ENCODE measurements around the gene HNMT.
"Not testable (repeated sequence)": the region's sequence is repeated elsewhere in the genome, so short reads cannot be mapped to it uniquely, and the experiment has no call there.

HNMT gene

DNA sequence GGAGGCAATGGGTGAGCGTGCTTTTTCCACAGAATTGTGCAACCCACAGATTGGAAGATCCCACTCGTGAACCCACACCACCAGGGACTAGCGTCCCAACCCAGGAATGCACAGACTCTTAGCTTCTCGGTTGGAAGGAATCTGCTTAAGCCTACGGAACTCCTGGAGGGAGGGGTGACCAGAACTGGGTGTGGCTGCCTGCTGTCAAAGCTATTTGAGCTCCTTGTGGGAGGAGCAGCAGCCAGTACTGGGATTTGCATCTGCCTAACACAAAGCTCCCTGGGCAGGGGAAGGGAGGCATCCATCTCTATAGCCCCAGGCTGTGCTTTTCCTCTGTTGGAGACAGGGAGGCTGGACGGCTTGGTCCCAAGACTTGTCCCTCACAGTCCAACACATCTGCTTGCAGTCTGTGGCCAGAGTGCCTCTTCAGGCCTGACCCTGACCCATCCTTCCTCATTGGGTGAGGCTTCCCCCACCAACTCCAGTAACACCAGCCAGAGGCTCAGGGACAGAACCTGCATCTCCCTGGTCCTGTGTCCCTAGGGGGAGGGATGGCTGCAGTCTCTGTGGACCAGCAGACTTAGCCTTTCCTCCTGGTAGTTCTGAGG is 27.9 kb downstream of the HNMT start:
- no peak overlapping the region for H3K4me3 ChIP-seq (ENCODE audit: low read depth, low read length)
- TF ChIP-seq CTCF (IDR thresholded peaks at IDR 0.05; ENCODE audit: low read depth, low read length, missing control alignments), result no peak
- in situ Hi-C loops (cut with HindIII; ENCODE audit: low sequenced_read_pairs), result no loop called here
- DNase-seq (ENCODE audit: low read depth), result no peak

GRCh38 chr2:137993715-137994476 is 29.6 kb downstream of the HNMT start:
- DNase-seq (ENCODE audit: low read depth); in situ Hi-C loops (cut with HindIII; ENCODE audit: low sequenced_read_pairs); H3K4me3 ChIP-seq (ENCODE audit: low read depth, low read length): not testable (repeated sequence)

DNA sequence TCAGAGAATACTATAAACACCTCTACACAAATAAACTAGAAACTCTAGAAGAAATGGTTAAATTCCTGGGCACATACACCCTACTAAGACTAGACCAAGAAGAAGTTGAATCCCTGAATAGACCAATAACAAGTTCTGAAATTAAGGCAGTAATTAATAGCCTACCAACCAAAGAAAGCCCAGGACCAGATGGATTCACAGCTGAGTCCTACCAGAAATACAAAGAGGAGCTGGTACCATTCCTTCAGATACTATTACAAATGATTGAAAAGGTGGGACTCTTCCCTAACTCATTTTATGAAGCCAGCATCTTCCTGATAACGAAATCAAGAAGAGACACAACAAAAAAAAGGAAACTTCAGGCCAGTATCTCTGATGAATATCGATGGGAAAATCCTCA is 31.1 kb downstream of the HNMT start:
- DNase-seq (ENCODE audit: low read depth); in situ Hi-C loops (cut with HindIII; ENCODE audit: low sequenced_read_pairs); H3K4me3 ChIP-seq (ENCODE audit: low read depth, low read length): not testable (repeated sequence)

DNA sequence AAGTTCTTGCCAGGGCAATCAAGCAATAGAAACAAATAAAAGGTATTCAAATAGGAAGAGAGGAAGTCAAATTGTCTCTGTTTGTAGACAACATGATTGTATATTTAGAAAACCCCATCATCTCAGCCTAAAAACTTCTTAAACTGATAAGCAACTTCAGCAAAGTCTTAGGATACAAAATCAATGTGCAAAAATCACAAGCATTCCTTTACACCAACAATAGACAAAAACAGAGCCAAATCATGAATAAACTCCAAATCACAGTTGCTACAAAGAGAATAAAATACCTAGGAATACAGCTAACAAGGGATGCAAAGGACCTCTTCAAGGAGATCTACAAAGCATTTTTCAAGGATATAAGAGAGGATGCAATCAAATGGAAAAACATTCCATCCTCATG is 31.9 kb downstream of the HNMT start:
- H3K4me3 ChIP-seq (ENCODE audit: low read depth, low read length); DNase-seq (ENCODE audit: low read depth); in situ Hi-C loops (cut with HindIII; ENCODE audit: low sequenced_read_pairs): not testable (repeated sequence)

- in situ Hi-C loops (cut with HindIII; ENCODE audit: low sequenced_read_pairs), result no loop called here
Measured at GRCh38 chr2:137997733-137998132, 33.5 kb downstream of the HNMT start.

GRCh38 chr2:137998503-137998902 is 34.2 kb downstream of the HNMT start:
- DNase-seq (ENCODE audit: low read depth), result no peak
- no peak for TF ChIP-seq CTCF (IDR thresholded peaks at IDR 0.05; ENCODE audit: low read depth, low read length, missing control alignments)
- in situ Hi-C loops (cut with HindIII; ENCODE audit: low sequenced_read_pairs), result no loop called here
- no peak overlapping the region for H3K4me3 ChIP-seq (ENCODE audit: low read depth, low read length)

More at GRCh38 chr2:137997733-137998132, 33.5 kb downstream of the HNMT start:
- DNase-seq (ENCODE audit: low read depth), result no peak
- no peak for TF ChIP-seq CTCF (IDR thresholded peaks at IDR 0.05; ENCODE audit: low read depth, low read length, missing control alignments)
- H3K4me3 ChIP-seq (ENCODE audit: low read depth, low read length), result no peak overlapping the region

GRCh38 chr2:137999273-137999672 is 35.0 kb downstream of the HNMT start:
- in situ Hi-C loops (cut with HindIII; ENCODE audit: low sequenced_read_pairs), result no loop called here
- TF ChIP-seq CTCF (IDR thresholded peaks at IDR 0.05; ENCODE audit: low read depth, low read length, missing control alignments), result no peak
- DNase-seq (ENCODE audit: low read depth), result no peak
- no peak overlapping the region for H3K4me3 ChIP-seq (ENCODE audit: low read depth, low read length)

- in situ Hi-C loops (cut with HindIII; ENCODE audit: low sequenced_read_pairs), result no loop called here
- DNase-seq (ENCODE audit: low read depth), result no peak
- no peak for TF ChIP-seq CTCF (IDR thresholded peaks at IDR 0.05; ENCODE audit: low read depth, low read length, missing control alignments)
- H3K4me3 ChIP-seq (ENCODE audit: low read depth, low read length), result no peak overlapping the region
Measured at GRCh38 chr2:138000009-138000408, 35.7 kb downstream of the HNMT start.

Measured in astrocyte of the cerebellum (primary cell).